ENCODE results near the gene CAPN2.

The CAPN2 gene

GRCh38 chr1:223706077-223706973 lies 6.0 kb upstream of the CAPN2 start:
- H3K9ac ChIP-seq (ENCODE audit: low read length): no peak overlapping the region
- H3K27ac ChIP-seq (ENCODE audit: low read depth, low read length): peak overlapping the region; percentile 16

DNA sequence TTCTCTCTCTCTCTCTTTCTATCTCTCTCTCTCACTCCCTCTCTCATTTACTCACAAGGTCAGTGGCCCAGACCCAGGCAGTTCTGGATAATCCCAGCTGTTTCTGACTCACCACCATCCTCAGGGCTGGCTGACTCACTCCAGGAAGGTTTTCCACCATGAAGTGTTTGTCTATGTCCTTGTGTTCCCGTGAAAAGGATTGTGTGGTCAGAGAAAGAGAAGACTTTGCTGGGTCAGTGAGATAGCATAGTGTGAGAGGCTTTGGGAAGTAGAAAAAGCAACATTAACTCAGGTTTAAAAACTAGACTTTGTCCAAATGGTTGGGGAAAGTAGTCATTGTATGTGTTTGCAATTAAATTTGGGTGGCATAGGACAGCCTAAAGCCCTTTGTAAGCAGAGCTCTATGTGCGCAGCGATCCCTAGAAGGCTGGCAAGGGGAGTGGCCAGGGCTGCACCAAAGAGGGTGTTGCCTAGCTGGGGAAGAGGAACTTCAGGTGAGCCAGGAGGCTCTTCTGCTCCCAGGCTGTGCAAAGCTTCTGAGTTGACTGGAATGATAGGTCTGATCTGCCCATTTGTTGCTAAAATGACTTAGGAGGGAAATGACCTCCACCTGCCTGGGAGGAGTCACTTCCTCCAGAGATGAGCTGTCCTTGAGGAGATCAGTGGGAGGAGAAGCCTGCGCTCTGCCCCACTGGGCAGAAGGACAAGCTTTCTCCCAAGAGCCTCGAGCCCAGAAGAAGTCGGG lies 4.9 kb upstream of the CAPN2 start:
- peak overlapping the region; percentile 40 for H3K27ac ChIP-seq (ENCODE audit: low read depth, low read length)
- H3K4me1 ChIP-seq (ENCODE audit: control insufficient read depth, insufficient read depth, low read length): peaks cover 9% of the 10 kb centered on the region
- H3K36me3 ChIP-seq (ENCODE audit: control insufficient read depth, insufficient read depth, low read length): no peaks in the 10 kb centered on the region
- H3K4me3 ChIP-seq (ENCODE audit: low read length): no peak overlapping the region
- no peak overlapping the region for H3K9ac ChIP-seq (ENCODE audit: low read length)
- H3K27me3 ChIP-seq (ENCODE audit: control insufficient read depth, insufficient read depth, low read length): no peaks in the 10 kb centered on the region

More at GRCh38 chr1:223706077-223706973, 6.0 kb upstream of the CAPN2 start:
- Histone ChIP-seq H3K4me1 (ENCODE audit: control insufficient read depth, insufficient read depth, low read length) (peaks cover 9% of the 10 kb centered on the region), H3K36me3 (ENCODE audit: control insufficient read depth, insufficient read depth, low read length) (no peaks in the 10 kb centered on the region), H3K4me3 (ENCODE audit: low read length) (no peak overlapping the region), H3K27me3 (ENCODE audit: control insufficient read depth, insufficient read depth, low read length) (no peaks in the 10 kb centered on the region)

- Histone ChIP-seq H3K4me1 (ENCODE audit: control insufficient read depth, insufficient read depth, low read length) (peaks cover 9% of the 10 kb centered on the region), H3K36me3 (ENCODE audit: control insufficient read depth, insufficient read depth, low read length) (no peaks in the 10 kb centered on the region), H3K9ac (ENCODE audit: low read length) (no peak overlapping the region), H3K27ac (ENCODE audit: low read depth, low read length) (no peak overlapping the region), H3K27me3 (ENCODE audit: control insufficient read depth, insufficient read depth, low read length) (no peaks in the 10 kb centered on the region), H3K4me3 (ENCODE audit: low read length) (no peak overlapping the region)
Observed at GRCh38 chr1:223708001-223708359, 4.4 kb upstream of the CAPN2 start.

- Histone ChIP-seq H3K36me3 (ENCODE audit: control insufficient read depth, insufficient read depth, low read length) (no peaks in the 10 kb centered on the region), H3K27me3 (ENCODE audit: control insufficient read depth, insufficient read depth, low read length) (no peaks in the 10 kb centered on the region), H3K4me3 (ENCODE audit: low read length) (no peak overlapping the region), H3K9ac (ENCODE audit: low read length) (no peak overlapping the region), H3K4me1 (ENCODE audit: control insufficient read depth, insufficient read depth, low read length) (peaks cover 11% of the 10 kb centered on the region), H3K27ac (ENCODE audit: low read depth, low read length) (no peak overlapping the region)
Observed at GRCh38 chr1:223708651-223709268, 3.6 kb upstream of the CAPN2 start.

GRCh38 chr1:223709598-223709997 lies 2.7 kb upstream of the CAPN2 start:
- peaks cover 15% of the 10 kb centered on the region for H3K4me1 ChIP-seq (ENCODE audit: control insufficient read depth, insufficient read depth, low read length)
- H3K4me3 ChIP-seq (ENCODE audit: low read length): no peak overlapping the region
- no peaks in the 10 kb centered on the region for H3K36me3 ChIP-seq (ENCODE audit: control insufficient read depth, insufficient read depth, low read length)
- no peak overlapping the region for H3K27ac ChIP-seq (ENCODE audit: low read depth, low read length)
- H3K9ac ChIP-seq (ENCODE audit: low read length): no peak overlapping the region
- no peaks in the 10 kb centered on the region for H3K27me3 ChIP-seq (ENCODE audit: control insufficient read depth, insufficient read depth, low read length)

- peaks cover 16% of the 10 kb centered on the region for H3K4me1 ChIP-seq (ENCODE audit: control insufficient read depth, insufficient read depth, low read length)
- H3K36me3 ChIP-seq (ENCODE audit: control insufficient read depth, insufficient read depth, low read length): no peaks in the 10 kb centered on the region
- no peaks in the 10 kb centered on the region for H3K27me3 ChIP-seq (ENCODE audit: control insufficient read depth, insufficient read depth, low read length)
- H3K27ac ChIP-seq (ENCODE audit: low read depth, low read length): no peak overlapping the region
- no peak overlapping the region for H3K4me3 ChIP-seq (ENCODE audit: low read length)
- no peak overlapping the region for H3K9ac ChIP-seq (ENCODE audit: low read length)
Observed at GRCh38 chr1:223710179-223711133, 1.9 kb upstream of the CAPN2 start.

DNA sequence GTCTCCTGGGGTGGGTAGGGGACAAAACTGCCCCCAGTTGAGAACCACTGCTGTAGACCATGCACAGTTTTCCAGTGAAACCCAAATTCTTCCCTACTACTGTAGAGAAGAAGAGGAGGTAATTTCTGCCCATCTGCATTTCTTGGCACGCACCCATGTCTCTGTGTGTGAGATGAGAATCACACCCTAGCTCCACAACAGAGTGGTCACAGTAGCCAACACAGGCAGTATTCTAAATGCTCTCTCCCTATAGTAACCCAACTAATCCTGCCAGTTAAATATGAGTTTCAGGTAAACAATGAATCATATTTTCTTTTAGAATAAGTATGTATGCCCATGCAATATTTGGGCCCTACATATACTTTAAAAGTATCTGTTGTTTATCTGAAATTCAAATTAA lies 1.2 kb upstream of the CAPN2 start:
- Histone ChIP-seq H3K4me1 (ENCODE audit: control insufficient read depth, insufficient read depth, low read length) (peaks cover 18% of the 10 kb centered on the region), H3K36me3 (ENCODE audit: control insufficient read depth, insufficient read depth, low read length) (no peaks in the 10 kb centered on the region), H3K27me3 (ENCODE audit: control insufficient read depth, insufficient read depth, low read length) (no peaks in the 10 kb centered on the region), H3K9ac (ENCODE audit: low read length) (no peak overlapping the region), H3K4me3 (ENCODE audit: low read length) (no peak overlapping the region), H3K27ac (ENCODE audit: low read depth, low read length) (no peak overlapping the region)

- H3K9ac ChIP-seq (ENCODE audit: low read length): peak overlapping the region; percentile 29
- H3K36me3 ChIP-seq (ENCODE audit: control insufficient read depth, insufficient read depth, low read length): no peaks in the 10 kb centered on the region
- no peaks in the 10 kb centered on the region for H3K27me3 ChIP-seq (ENCODE audit: control insufficient read depth, insufficient read depth, low read length)
- peak overlapping the region; percentile 93 for H3K27ac ChIP-seq (ENCODE audit: low read depth, low read length)
- peak overlapping the region; percentile 47 for H3K4me3 ChIP-seq (ENCODE audit: low read length)
- H3K4me1 ChIP-seq (ENCODE audit: control insufficient read depth, insufficient read depth, low read length): peaks cover 14% of the 10 kb centered on the region
Observed at GRCh38 chr1:223711747-223712193, 569 bp upstream of the CAPN2 start.

- Histone ChIP-seq H3K9ac (ENCODE audit: low read length) (peak overlapping the region; percentile 85), H3K4me3 (ENCODE audit: low read length) (peak overlapping the region; percentile 87), H3K27me3 (ENCODE audit: control insufficient read depth, insufficient read depth, low read length) (no peaks in the 10 kb centered on the region), H3K36me3 (ENCODE audit: control insufficient read depth, insufficient read depth, low read length) (no peaks in the 10 kb centered on the region), H3K27ac (ENCODE audit: low read depth, low read length) (peak overlapping the region; percentile 93), H3K4me1 (ENCODE audit: control insufficient read depth, insufficient read depth, low read length) (peaks cover 14% of the 10 kb centered on the region)
Observed at GRCh38 chr1:223712850-223713474, 623 bp downstream of the CAPN2 start.

DNA sequence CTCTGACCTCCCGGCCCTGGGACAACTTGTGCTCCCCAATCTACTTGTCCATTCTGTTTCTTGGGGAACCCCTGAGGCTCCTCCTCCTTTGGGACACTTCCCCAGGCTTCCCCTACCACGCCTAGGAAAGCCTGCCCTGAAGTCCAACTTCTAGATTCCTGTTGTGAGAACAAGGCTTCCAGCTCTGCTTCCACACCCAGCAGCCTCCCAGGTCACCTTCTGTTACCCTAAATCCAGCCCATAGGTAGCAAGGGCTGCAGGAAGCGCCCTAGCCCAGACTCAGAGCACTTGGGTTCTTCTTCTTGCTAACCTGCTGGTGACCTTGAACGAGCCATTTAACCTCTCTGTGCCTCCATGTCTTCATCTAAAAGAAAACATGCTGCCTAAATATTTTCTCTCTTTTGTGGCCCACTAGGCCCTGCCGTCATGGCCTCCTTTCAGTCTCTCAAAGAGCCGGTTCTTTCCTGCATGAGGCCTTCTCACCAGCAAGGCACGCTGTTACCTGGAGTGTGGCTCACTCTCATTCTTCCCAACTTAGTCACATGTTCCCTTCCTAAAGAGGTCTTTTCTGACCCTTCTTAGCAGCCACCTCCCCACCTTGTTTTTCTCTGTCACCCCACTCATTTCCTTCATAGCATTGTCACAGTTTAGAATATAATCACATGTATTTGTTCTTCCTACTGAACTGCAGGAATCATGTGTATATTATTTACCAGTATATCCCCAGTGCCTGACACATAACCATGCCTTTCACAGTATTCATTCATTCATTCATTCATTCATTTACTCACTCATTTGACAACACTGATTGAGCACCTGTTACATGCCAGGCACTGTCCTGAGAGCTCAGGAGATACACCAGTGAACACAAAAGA lies 1.4 kb downstream of the CAPN2 start:
- Histone ChIP-seq H3K4me3 (ENCODE audit: low read length) (peak overlapping the region; percentile 87), H3K4me1 (ENCODE audit: control insufficient read depth, insufficient read depth, low read length) (peaks cover 14% of the 10 kb centered on the region), H3K36me3 (ENCODE audit: control insufficient read depth, insufficient read depth, low read length) (no peaks in the 10 kb centered on the region), H3K27me3 (ENCODE audit: control insufficient read depth, insufficient read depth, low read length) (no peaks in the 10 kb centered on the region), H3K27ac (ENCODE audit: low read depth, low read length) (peak overlapping the region; percentile 93), H3K9ac (ENCODE audit: low read length) (no peak overlapping the region)

GRCh38 chr1:223714421-223714724 lies 2.0 kb downstream of the CAPN2 start:
- H3K4me1 ChIP-seq (ENCODE audit: control insufficient read depth, insufficient read depth, low read length): peaks cover 14% of the 10 kb centered on the region
- H3K4me3 ChIP-seq (ENCODE audit: low read length): peak overlapping the region; percentile 87
- H3K36me3 ChIP-seq (ENCODE audit: control insufficient read depth, insufficient read depth, low read length): no peaks in the 10 kb centered on the region
- no peaks in the 10 kb centered on the region for H3K27me3 ChIP-seq (ENCODE audit: control insufficient read depth, insufficient read depth, low read length)
- no peak overlapping the region for H3K9ac ChIP-seq (ENCODE audit: low read length)
- no peak overlapping the region for H3K27ac ChIP-seq (ENCODE audit: low read depth, low read length)

Measured in rectal smooth muscle tissue (tissue), 1 donor.